OCI-LY7 (cell line): ENCODE measurements around the gene LTO1. TPM values are rescaled to one million over a fixed set of nuclear protein-coding genes. Genes with fewer than 3 reads are reported as not detected.

Experiments used
- BruUV-seq: library from RNA; stranded (reverse); fragments of 400-500 nt; replicated peaks from 2 replicates; lab custom pipeline; 2021; lab: Mats Ljungman, UMichigan
- CTCF ChIA-PET: fragments of 300-600 bp; sonication (Branson Sonifier 250); formaldehyde crosslinking; loops from one replicate; lab custom pipeline; 2022; ENCODE audit warnings: antibody characterized with exemption; ENCODE audit not compliant: unreplicated experiment; lab: Charles Lee
- POLR2A ChIA-PET: fragments of 300-600 bp; sonication (Branson Sonifier 250); formaldehyde crosslinking; loops from one replicate; lab custom pipeline; 2022; ENCODE audit warnings: antibody characterized with exemption; lab: Charles Lee
- DNase-seq: peaks from one replicate; pipeline ENCODE4 v3.0.0-alpha.2; 2015; ENCODE audit warnings: low spot score
- H2AFZ ChIP-seq: fragments of 200-600 bp; sonication (generic), shearing (Covaris generic); 2 replicates; pipeline ENCODE4 v1.6.1; 2014; ENCODE audit warnings: mild to moderate bottlenecking, antibody characterized with exemption, low read length, moderate library complexity
- H3K27ac ChIP-seq: fragments of 200-600 bp; sonication (generic); 2 replicates; pipeline ENCODE4 v1.5.1; 2014; ENCODE audit warnings: mixed run types, low read depth, mild to moderate bottlenecking, moderate library complexity, low read length, inconsistent platforms; ENCODE audit not compliant: poor library complexity, severe bottlenecking
- H3K36me3 ChIP-seq: fragments of 200-600 bp; sonication (generic); 2 replicates; pipeline ENCODE4 v1.6.1; 2014; ENCODE audit warnings: mild to moderate bottlenecking, antibody characterized with exemption, low read length, moderate library complexity, mixed read lengths; ENCODE audit not compliant: insufficient read depth
- H3K4me1 ChIP-seq: fragments of 200-600 bp; sonication (generic); 2 replicates; pipeline ENCODE4 v1.5.1; 2014; ENCODE audit warnings: mild to moderate bottlenecking, low read length; ENCODE audit not compliant: insufficient read depth, poor library complexity, severe bottlenecking
- H3K4me2 ChIP-seq: fragments of 200-600 bp; sonication (generic); 2 replicates; pipeline ENCODE4 v1.6.1; 2014; ENCODE audit warnings: mild to moderate bottlenecking, low read length
- H3K4me3 ChIP-seq: fragments of 200-600 bp; sonication (generic); 2 replicates; pipeline ENCODE4 v1.5.1; 2014; ENCODE audit warnings: mild to moderate bottlenecking, low read depth, low read length; ENCODE audit not compliant: poor library complexity, severe bottlenecking
- H3K79me2 ChIP-seq: fragments of 200-600 bp; sonication (generic); 2 replicates; pipeline ENCODE4 v1.6.1; 2016; ENCODE audit warnings: low read depth, mild to moderate bottlenecking, low read length, moderate library complexity, mixed read lengths; ENCODE audit not compliant: insufficient read depth
- H3K9me2 ChIP-seq: fragments of 200-600 bp; sonication (generic); 2 replicates; pipeline ENCODE4 v1.6.1; 2016; ENCODE audit warnings: mild to moderate bottlenecking, low read length, mixed read lengths; ENCODE audit not compliant: insufficient read depth
- H3K9me3 ChIP-seq: fragments of 200-600 bp; sonication (generic); 2 replicates; pipeline ENCODE4 v1.6.1; 2014; ENCODE audit warnings: mild to moderate bottlenecking, mixed run types, low read length, mixed read lengths
- H4K20me1 ChIP-seq: fragments of 200-600 bp; sonication (generic); 2 replicates; pipeline ENCODE4 v1.6.1; 2014; ENCODE audit warnings: mild to moderate bottlenecking, antibody characterized with exemption, low read length, moderate library complexity, mixed read lengths; ENCODE audit not compliant: insufficient read depth
- CTCF ChIP-seq: fragments of 200-600 bp; sonication (generic); conservative IDR thresholded peaks from 2 replicates; pipeline ENCODE4 v1.5.1; 2014; ENCODE audit warnings: mild to moderate bottlenecking, antibody characterized with exemption, low read length, moderate library complexity, mixed read lengths
- EZH2phosphoT487 ChIP-seq: fragments of 200-600 bp; sonication (generic); IDR thresholded peaks from 2 replicates; pipeline ENCODE4 v1.6.1; 2018; ENCODE audit warnings: low read depth, borderline replicate concordance, mild to moderate bottlenecking, mixed run types, antibody characterized with exemption, low read length, moderate library complexity, mixed read lengths
- intact Hi-C: fragments of 100-400 bp; cut with micrococcal nuclease; formaldehyde crosslinking; loops from one replicate; pipeline ENCODE4 v1.10.0; 2022; ENCODE audit not compliant: unreplicated experiment
- total RNA-seq, 2 experiments: library from RNA; depleted of rRNA in 1 of 2; stranded (reverse); fragments of >200 nt in 1 of 2; shearing (Covaris generic) in 1 of 2; gene quantifications; 2 replicates each; pipeline ENCODE4 v1.2.3, GENCODE V29; 2014 to 2022

The LTO1 gene
- total RNA-seq, 2 experiments from 2014 or later = 28.8 to 35.9 TPM

- peaks cover 14% of the 10 kb centered on the region for H3K4me1 ChIP-seq
- no peak overlapping the region for H3K4me2 ChIP-seq
- CTCF ChIA-PET = interaction anchor here (0.6 kb wide), 1 partner anchor 11 kb away, joined by 3 read pairs; no protein-coding TSS in a partner anchor
- BruUV-seq = no TSS peak
- no peaks in the 10 kb centered on the region for H3K9me2 ChIP-seq
- intact Hi-C loops = no loop called here
- H4K20me1 ChIP-seq = peaks cover 4% of the 10 kb centered on the region; the same call in 1 of the 2 replicates
- H3K4me3 ChIP-seq = no peak overlapping the region
- DNase-seq = no peak
- peaks cover 15% of the 10 kb centered on the region for H3K79me2 ChIP-seq
- H3K9me3 ChIP-seq = no peaks in the 10 kb centered on the region
- no peak overlapping the region for H2AFZ ChIP-seq
- POLR2A ChIA-PET = no interaction called here
- H3K27ac ChIP-seq = no peak overlapping the region
- peaks cover 52% of the 10 kb centered on the region for H3K36me3 ChIP-seq
- TF ChIP-seq EZH2phosphoT487 = no peak
- no peak for TF ChIP-seq CTCF
Measured at GRCh38 chr11:69669486-69669885, 5.7 kb downstream of the LTO1 start.

DNA sequence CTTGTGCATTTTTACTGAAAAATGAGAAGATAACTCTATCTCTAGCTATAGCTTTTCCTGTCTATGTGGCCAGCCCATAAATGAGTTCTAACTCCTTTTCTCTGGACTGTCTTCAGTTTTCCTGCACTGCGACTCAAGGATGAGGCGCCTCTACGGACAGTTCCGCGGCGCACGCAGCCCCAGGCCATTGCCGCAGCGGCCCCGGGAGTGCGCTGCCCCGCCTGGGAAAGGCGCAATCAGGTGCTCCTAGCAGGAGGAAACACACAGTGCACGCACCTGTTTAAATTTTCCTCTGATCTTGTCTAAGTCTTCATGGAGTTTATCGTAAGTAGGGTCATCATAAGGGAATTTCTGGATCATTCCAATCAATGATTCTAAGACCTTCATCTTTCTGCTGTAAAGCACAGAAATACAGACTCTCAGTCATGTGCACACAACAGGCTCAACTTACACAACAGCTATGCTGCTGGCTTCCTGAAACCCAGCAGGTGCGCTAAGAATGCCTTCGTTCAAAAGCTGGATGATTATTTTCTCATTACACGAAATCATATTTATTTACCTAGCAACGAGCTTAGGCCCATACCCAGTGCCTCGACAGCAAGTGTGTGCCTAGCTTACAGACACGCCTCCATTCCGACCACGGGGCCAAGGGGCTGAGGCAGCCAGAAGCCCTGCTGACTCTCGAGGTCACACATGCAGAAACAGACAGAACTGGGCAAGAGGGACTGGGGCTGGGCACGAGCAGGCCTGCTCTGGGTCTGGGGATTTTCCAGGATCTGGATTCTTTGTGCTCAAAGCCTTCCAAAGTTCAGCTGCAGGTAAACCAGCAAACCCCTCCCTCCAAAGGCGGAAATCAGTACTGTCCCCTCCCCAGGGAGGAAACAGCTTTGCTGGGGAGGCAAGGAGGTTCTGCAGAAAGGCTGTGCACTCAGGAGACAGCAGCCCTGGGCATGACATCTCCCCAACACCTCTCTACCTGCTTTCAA lies 7.2 kb downstream of the LTO1 start:
- no peak overlapping the region for H3K27ac ChIP-seq
- H3K9me2 ChIP-seq = no peaks in the 10 kb centered on the region
- intact Hi-C loops = no loop called here
- no peaks in the 10 kb centered on the region for H3K79me2 ChIP-seq
- no peak overlapping the region for H3K4me3 ChIP-seq
- TF ChIP-seq CTCF = no peak
- no peak for TF ChIP-seq EZH2phosphoT487
- peaks cover 4% of the 10 kb centered on the region for H3K4me1 ChIP-seq
- POLR2A ChIA-PET = no interaction called here
- no peaks in the 10 kb centered on the region for H3K9me3 ChIP-seq
- BruUV-seq = no TSS peak
- H3K36me3 ChIP-seq = peaks cover 49% of the 10 kb centered on the region
- H2AFZ ChIP-seq = no peak overlapping the region
- no peak overlapping the region for H3K4me2 ChIP-seq
- H4K20me1 ChIP-seq = no peaks in the 10 kb centered on the region
- no peak for DNase-seq
- CTCF ChIA-PET = no interaction called here
